ENCODE data around the gene CAMTA1.

DNA sequence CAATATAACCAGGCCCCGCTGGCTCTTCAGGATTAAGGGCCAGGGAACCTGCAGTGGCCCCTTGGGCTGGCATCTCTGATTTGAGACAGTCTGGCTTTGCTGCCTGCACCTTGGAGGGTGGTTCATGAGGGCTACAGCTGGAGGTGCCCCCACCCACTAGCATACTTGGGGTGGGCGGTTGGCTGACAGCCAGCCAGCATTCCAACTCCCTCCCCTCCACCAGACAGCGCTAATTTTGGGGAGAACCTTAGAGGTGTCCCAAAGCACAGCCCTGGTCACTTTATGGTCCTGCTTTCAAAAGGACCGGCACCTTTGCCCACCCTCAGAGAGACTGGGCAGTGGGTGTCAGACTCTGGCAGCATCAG is 805.2 kb downstream of the CAMTA1 start:
- TF ChIP-seq, protein P1, sequence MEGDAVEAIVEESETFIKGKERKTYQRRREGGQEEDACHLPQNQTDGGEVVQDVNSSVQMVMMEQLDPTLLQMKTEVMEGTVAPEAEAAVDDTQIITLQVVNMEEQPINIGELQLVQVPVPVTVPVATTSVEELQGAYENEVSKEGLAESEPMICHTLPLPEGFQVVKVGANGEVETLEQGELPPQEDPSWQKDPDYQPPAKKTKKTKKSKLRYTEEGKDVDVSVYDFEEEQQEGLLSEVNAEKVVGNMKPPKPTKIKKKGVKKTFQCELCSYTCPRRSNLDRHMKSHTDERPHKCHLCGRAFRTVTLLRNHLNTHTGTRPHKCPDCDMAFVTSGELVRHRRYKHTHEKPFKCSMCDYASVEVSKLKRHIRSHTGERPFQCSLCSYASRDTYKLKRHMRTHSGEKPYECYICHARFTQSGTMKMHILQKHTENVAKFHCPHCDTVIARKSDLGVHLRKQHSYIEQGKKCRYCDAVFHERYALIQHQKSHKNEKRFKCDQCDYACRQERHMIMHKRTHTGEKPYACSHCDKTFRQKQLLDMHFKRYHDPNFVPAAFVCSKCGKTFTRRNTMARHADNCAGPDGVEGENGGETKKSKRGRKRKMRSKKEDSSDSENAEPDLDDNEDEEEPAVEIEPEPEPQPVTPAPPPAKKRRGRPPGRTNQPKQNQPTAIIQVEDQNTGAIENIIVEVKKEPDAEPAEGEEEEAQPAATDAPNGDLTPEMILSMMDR (conservative IDR thresholded peaks at IDR 0.05; ENCODE audit: low read length): no peak
- TF ChIP-seq EZH2phosphoT487 (IDR thresholded peaks at IDR 0.05; ENCODE audit: borderline replicate concordance, low read depth, low read length): no peak
